CD4-positive, alpha-beta T cell treated with Interleukin-10 for 1 hour (primary cell): ENCODE data around the gene CDKAL1.

ENCODE experiments used
- DNase-seq: peaks from one replicate; pipeline ENCODE4 v3.0.0-alpha.2; 2020

The CDKAL1 gene

GRCh38 chr6:20684474-20684873 lies 150.2 kb downstream of the CDKAL1 start:
- DNase-seq, result no peak

DNA sequence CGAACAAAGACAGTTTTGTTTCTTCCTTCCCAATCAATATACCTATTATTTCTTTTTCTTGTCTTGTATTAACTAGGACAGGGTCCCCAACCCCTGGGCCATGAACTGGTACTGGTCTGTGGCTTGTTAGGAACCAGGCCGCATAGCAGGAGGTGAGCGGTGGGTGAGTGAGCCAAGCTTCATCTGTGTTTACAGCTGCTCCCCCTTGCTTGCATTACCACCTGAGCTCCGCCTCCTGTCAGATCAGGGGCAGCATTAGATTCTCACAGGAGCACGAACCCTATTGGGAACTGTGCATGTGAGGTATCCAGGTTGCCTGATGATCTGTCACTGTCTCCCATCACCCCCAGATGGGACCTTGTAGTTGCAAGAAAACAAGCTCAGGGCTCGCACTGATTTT lies 151.9 kb downstream of the CDKAL1 start:
- DNase-seq, result no peak

DNA sequence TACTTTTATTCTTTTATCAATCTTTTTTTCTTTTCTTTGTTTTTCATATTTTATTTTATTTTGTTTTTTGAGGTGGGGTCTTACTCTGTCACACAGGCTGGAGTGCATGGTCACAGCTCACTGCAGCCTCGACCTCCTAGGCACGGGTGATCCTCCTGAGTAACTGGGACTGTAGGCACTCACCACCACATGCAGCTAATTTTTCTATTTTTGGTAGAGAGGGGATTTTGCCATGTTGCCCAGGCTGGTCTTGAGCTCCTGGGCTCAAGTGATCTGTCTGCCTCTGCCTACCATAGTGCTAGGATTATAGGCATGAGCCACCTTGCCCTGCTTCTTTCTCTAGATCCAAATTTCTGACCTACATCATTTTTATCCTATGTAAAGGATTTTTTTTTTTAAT lies 153.2 kb downstream of the CDKAL1 start:
- no peak for DNase-seq

- DNase-seq, result peak; percentile 3
These were observed 154.6 kb downstream of the CDKAL1 start for GRCh38 chr6:20688710-20689500.

DNA sequence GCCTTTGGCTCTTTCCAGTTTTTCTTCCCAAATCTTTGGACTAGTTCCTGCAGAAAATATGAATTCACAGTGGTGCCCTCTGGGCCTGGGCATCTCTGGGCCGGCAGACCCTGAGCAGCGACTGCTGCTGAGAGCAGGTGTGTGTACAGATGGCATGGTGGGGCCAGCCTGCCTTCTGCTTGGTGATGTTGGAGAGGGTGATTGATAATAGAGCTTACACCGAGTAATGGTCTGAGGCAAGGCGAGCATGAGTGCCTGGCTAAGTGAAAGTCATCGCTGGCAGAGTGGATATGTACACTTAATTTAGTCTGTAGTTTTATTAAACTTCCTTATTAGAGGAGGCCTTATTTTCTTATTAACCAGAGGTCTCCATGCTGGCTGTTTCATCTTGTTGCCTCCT lies 156.9 kb downstream of the CDKAL1 start:
- DNase-seq, result no peak

GRCh38 chr6:20692023-20692422 lies 157.8 kb downstream of the CDKAL1 start:
- DNase-seq, result no peak

DNA sequence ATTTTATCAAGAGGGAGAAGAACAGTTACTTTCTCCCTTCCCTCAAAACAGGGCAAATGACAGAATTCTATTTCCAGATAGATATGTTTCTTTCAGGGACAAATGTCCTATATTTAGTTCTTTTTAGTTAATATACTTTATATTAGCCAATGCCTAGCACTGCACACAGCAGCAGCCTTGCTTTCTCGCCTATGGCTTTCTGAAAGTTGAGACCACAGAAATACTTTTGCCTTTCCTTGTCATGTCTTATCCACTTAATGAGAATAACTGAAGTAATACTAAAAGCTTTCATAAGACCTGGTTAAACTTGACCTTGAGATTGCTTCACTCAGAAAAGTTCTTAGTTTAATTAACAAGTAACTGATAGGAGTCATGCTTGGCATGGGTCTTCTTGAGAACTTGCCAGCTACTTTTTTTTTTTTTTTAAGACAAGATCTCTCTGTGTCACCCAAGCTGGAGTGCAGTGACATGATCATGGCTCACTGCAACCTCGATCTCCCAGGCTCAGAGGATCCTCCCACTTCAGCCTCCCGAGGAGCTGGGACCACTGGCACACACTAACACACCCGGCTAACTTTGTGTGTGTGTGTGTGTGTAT lies 159.3 kb downstream of the CDKAL1 start:
- no peak for DNase-seq

- no peak for DNase-seq
These were observed 162.4 kb downstream of the CDKAL1 start for GRCh38 chr6:20696676-20697075.

DNA sequence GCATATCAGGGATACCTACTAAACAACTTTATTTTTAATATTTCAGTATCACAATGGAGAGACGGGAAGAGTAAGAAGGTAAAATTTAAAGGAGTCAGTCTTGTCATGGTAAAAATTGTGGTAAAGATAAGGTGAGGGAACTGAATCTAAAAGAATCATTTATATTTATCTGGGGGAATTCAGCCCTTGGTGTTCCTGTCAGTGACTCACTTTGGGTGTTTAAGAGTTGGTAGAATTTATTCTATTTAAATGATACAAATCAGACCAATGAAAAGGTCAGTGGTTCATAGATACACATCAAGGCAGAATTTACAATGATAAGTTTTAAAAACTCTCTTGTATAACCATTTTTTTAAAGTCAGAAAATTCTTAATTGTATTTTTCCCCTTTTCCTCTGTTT lies 164.4 kb downstream of the CDKAL1 start:
- DNase-seq, result no peak

GRCh38 chr6:20699402-20699801 lies 165.1 kb downstream of the CDKAL1 start:
- no peak for DNase-seq

DNA sequence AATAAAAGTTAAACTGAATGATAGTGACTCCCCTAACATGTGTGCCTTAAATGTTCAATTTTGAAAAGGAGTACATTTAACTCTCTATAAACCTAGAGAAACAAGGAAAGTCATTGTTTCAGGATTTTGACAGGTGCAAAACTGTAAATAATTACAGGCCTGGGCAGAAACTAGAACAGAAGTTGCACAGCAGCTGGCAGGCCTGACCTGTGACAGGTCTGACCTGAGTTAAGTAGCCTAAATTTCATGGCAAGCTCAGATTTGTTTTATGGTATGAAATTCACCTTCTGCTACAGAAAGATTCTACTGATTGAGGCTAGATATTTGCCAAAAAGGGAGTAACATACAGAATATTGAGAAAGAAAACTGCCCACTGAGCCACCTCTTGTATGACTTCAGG lies 166.1 kb downstream of the CDKAL1 start:
- DNase-seq, result no peak

DNA sequence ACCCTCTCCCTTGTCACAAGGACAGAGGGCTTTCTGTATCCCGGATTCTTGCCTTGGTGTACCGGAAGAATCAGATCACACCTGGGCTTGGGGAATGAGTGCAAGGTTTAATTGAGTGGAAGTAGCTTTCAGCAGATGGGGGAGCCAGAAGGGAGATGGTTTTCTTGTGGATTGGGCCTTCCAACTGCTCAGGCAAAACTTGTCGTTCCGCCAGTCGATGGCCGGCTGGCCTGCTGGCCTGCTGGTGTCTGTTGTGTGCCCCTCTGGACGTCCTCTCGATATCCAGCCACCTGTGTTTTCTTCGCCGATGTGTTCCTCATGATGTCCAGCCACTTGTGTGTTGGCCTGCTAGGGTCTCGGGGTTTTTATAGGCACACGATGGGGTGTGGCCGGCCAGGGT lies 168.1 kb downstream of the CDKAL1 start:
- no peak for DNase-seq

DNA sequence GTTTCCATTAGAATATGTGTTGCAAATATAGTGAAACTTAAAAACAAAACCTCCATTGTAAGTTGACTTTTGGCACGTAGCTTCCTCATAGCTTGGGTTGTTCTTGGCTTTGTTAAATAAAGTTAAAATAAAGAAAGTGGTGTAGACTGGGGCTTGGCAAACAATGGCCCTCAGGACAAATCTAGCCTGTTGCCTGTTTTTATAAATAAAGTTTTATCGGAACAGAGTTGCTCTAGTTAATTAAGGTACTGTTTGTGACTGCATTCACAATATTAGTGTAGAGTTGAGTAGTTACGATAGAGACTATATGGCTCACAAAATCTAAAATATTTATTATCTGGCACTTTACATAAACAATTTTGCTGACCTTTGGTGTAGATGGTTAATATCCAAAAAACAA lies 168.8 kb downstream of the CDKAL1 start:
- no peak for DNase-seq

GRCh38 chr6:20704325-20705025 lies 170.2 kb downstream of the CDKAL1 start:
- DNase-seq, result no peak

DNA sequence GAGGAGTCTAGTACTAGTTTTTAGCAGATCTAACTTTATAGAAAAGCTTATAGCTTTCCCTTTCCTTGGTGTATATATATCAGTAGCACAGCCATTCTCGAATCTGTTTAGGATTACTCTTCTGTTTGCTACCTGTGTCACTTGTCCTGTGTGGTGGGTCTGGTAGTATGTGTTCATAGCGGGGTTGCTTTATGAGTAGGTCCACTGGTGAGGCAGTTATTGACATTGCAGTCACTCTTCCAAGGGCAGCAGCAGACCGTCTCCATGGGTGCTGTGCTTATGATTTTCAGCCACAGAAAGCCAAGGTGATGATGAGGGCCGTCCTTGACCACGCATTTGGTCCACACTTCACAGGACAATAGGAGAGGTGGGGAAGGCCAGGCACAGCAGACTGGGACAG lies 171.5 kb downstream of the CDKAL1 start:
- no peak for DNase-seq

DNA sequence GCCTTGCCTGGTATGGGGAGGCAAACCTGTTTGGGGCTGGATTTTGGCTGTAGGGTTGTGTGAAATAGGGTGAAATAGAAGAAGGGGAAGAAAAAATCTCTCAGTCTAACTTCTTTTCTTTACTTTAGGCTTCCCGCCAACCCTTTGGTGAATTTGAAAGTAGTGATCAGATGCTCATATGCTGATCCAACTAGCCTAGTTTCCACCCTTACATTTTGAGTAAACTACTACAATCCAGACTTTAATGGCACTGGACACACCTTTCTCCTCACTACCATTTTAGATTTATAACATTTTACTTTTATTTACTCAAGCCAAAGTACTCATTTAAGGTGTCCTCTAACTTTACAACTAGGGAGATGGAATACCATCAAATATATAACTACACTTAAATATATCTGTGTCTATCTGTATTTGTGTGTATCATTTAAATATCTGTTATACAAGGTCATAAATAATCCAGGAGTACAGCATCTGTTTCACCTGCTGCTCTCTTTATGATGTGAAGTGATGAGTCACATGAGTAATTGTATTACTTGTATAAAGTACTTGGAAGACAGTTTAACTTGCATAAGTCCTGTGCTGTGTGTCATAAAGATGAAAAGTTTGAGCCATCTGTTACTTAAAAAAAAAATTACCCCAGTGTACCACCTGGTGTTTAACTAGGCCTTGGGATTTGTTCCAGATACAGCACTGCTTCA lies 172.1 kb downstream of the CDKAL1 start:
- no peak for DNase-seq

DNA sequence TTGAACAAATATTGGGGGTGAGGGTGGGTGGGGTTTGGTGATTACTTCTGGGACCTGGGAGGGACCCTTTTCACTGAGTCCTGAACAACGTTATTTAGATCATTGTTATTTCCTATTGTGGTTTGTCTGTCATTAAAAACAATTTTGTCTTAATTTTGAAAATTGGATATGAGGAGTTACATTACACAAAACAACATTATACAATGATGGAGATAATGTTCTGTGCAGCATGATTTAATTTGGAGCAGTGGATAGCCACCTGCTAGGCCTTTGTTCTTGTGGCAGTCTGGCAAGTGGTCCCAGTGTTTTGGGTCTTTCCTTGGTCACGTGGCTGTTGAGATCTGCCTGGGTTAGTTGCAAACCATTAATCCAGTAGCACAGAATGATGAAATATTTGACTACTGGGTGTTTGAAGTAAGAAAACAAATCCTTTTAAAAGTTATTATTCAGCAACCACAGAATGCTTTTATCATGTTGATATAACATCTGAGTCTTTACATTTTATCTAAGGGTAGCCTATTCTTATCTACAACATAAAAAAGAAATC lies 172.8 kb downstream of the CDKAL1 start:
- no peak for DNase-seq

- no peak for DNase-seq
These were observed 173.6 kb downstream of the CDKAL1 start for GRCh38 chr6:20707870-20708269.

- peak; percentile 17 for DNase-seq
These were observed 174.3 kb downstream of the CDKAL1 start for GRCh38 chr6:20708367-20709124.

- DNase-seq, result no peak
These were observed 175.2 kb downstream of the CDKAL1 start for GRCh38 chr6:20709451-20709850.

DNA sequence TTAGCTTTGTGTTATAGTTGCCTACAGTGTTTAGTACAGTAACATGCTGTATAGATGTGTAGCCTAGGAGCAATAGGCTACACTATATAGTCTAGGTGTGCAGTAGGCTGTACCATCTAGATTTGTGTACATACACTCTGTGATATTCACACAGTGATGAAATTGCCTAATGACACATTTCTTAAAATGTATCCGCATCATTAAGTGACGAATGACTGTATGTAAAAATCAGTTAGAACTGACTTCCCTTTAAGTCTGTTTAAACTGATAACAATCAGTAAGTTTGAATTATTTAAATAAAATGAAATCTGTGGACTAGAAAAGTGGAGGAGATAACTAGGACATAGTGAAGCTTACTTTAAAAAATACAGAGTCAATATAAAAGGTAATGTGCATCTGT lies 176.1 kb downstream of the CDKAL1 start:
- DNase-seq, result no peak

DNA sequence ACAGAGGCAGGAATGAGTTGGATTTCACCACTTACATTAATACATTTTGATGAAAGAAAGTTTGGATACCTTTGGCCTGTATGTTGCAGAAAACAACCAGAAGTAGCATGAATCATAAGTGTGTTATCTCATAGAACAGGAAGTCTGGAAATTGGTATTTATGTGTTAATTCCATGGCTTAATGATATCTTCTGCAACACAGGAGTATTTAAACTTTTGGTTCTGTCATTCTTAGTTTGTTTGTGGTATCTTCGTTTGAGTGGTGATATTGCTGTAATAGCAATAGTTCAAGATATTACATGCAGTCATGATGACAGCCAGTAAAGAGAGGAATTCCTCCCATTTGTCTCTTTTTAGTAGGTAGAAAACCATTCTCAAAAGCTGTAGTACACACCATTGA lies 177.3 kb downstream of the CDKAL1 start:
- no peak for DNase-seq

GRCh38 chr6:20712011-20712410 lies 177.8 kb downstream of the CDKAL1 start:
- no peak for DNase-seq
